H9 (cell line): ENCODE data around the gene TNNT2. TPM values are rescaled to one million over a fixed set of nuclear protein-coding genes. Genes with fewer than 3 reads are reported as not detected.

Experiments used
- DNase-seq: peaks from one replicate; pipeline ENCODE4 v3.0.0-alpha.2; 2017
- H2AFZ ChIP-seq: one replicate; pipeline ENCODE4 v1.6.1; 2013; ENCODE audit warnings: mild to moderate bottlenecking, low read length, control low read depth, moderate library complexity
- H2AK5ac ChIP-seq: 2 replicates; pipeline ENCODE4 v1.6.1; 2013; ENCODE audit warnings: low read length, control low read depth, mixed read lengths; ENCODE audit not compliant: insufficient read length
- H2BK120ac ChIP-seq: one replicate; pipeline ENCODE4 v1.6.1; 2013; ENCODE audit warnings: low read depth, mild to moderate bottlenecking, low read length, control low read depth, inconsistent platforms; ENCODE audit not compliant: poor library complexity, severe bottlenecking
- H2BK12ac ChIP-seq: 2 replicates; pipeline ENCODE4 v1.6.1; 2013; ENCODE audit warnings: low read length, control low read depth, mixed read lengths, low read depth; ENCODE audit not compliant: insufficient read length
- H2BK15ac ChIP-seq: 2 replicates; pipeline ENCODE4 v1.6.1; 2013; ENCODE audit warnings: low read depth, low read length, control low read depth
- H2BK20ac ChIP-seq: one replicate; pipeline ENCODE4 v1.6.1; 2013; ENCODE audit warnings: low read depth, mild to moderate bottlenecking, low read length, control low read depth, inconsistent platforms; ENCODE audit not compliant: poor library complexity, severe bottlenecking
- H2BK5ac ChIP-seq: 2 replicates; pipeline ENCODE4 v1.6.1; 2013; ENCODE audit warnings: low read length, control low read depth, mixed read lengths; ENCODE audit not compliant: insufficient read length
- H3K14ac ChIP-seq: 2 replicates; pipeline ENCODE4 v1.6.1; 2013; ENCODE audit warnings: low read length, control low read depth; ENCODE audit not compliant: insufficient read depth
- H3K18ac ChIP-seq: 2 replicates; pipeline ENCODE4 v1.6.1; 2013; ENCODE audit warnings: low read depth, mild to moderate bottlenecking, mixed read lengths, low read length, control low read depth; ENCODE audit not compliant: insufficient read length
- H3K23ac ChIP-seq: 2 replicates; pipeline ENCODE4 v1.6.1; 2013; ENCODE audit warnings: low read length, control low read depth, mixed read lengths, low read depth; ENCODE audit not compliant: insufficient read length
- H3K23me2 ChIP-seq: 2 replicates; pipeline ENCODE4 v1.6.1; 2013; ENCODE audit warnings: low read depth, mild to moderate bottlenecking, mixed read lengths, low read length, control low read depth; ENCODE audit not compliant: insufficient read length, poor library complexity, severe bottlenecking
- H3K27ac ChIP-seq: 2 replicates; pipeline ENCODE4 v1.5.1; 2013; ENCODE audit warnings: low read length, control low read depth, mixed read lengths, low read depth; ENCODE audit not compliant: insufficient read length
- H3K27me3 ChIP-seq: 2 replicates; pipeline ENCODE4 v1.6.1; 2013; ENCODE audit warnings: low read length, control low read depth, inconsistent platforms; ENCODE audit not compliant: insufficient read depth
- H3K4ac ChIP-seq: 2 replicates; pipeline ENCODE4 v1.6.1; 2013; ENCODE audit warnings: low read depth, mild to moderate bottlenecking, control low read depth, inconsistent platforms, low read length, moderate library complexity
- H3K4me1 ChIP-seq: 2 replicates; pipeline ENCODE4 v1.6.1; 2013; ENCODE audit warnings: low read length, control low read depth, inconsistent platforms; ENCODE audit not compliant: insufficient read depth
- H3K4me2 ChIP-seq: 2 replicates; pipeline ENCODE4 v1.6.1; 2013; ENCODE audit warnings: low read length, control low read depth, mixed read lengths; ENCODE audit not compliant: insufficient read length, insufficient read depth
- H3K56ac ChIP-seq: 2 replicates; pipeline ENCODE4 v1.6.1; 2013; ENCODE audit warnings: low read depth, mild to moderate bottlenecking, mixed read lengths, low read length, control low read depth; ENCODE audit not compliant: insufficient read length
- H3K79me1 ChIP-seq: 2 replicates; pipeline ENCODE4 v1.6.1; 2013; ENCODE audit warnings: low read depth, mild to moderate bottlenecking, moderate library complexity, low read length, control low read depth, inconsistent platforms; ENCODE audit not compliant: insufficient read depth, poor library complexity, severe bottlenecking
- H3K79me2 ChIP-seq: 2 replicates; pipeline ENCODE4 v1.6.1; 2013; ENCODE audit warnings: low read length, control low read depth, inconsistent platforms; ENCODE audit not compliant: insufficient read depth
- H3K9ac ChIP-seq: 2 replicates; pipeline ENCODE4 v1.6.1; 2013; ENCODE audit warnings: low read length, control low read depth, mixed read lengths; ENCODE audit not compliant: insufficient read length; ENCODE audit errors: extremely low read depth
- H3K9me3 ChIP-seq: one replicate; pipeline ENCODE4 v1.6.1; 2013; ENCODE audit warnings: low read depth, low read length, inconsistent platforms; ENCODE audit not compliant: control insufficient read depth
- H3T11ph ChIP-seq: one replicate; pipeline ENCODE4 v1.6.1; 2013; ENCODE audit warnings: mild to moderate bottlenecking, low read length, control low read depth, inconsistent platforms
- H4K20me1 ChIP-seq: one replicate; pipeline ENCODE4 v1.6.1; 2013; ENCODE audit not compliant: control insufficient read depth, insufficient read length, insufficient read depth
- H4K5ac ChIP-seq: 2 replicates; pipeline ENCODE4 v1.6.1; 2013; ENCODE audit warnings: low read depth, mild to moderate bottlenecking, mixed read lengths, low read length, control low read depth; ENCODE audit not compliant: insufficient read length
- H4K8ac ChIP-seq: replicated peaks from 2 replicates; pipeline ENCODE4 v1.6.1; 2013; ENCODE audit warnings: low read length, control low read depth, mixed read lengths, low read depth; ENCODE audit not compliant: insufficient read length
- H4K91ac ChIP-seq: 2 replicates; pipeline ENCODE4 v1.6.1; 2013; ENCODE audit warnings: low read depth, mild to moderate bottlenecking, moderate library complexity, mixed read lengths, low read length, control low read depth; ENCODE audit not compliant: insufficient read length
- H3K27ac Mint-ChIP-seq, 3 experiments: 2 replicates in 2 of 3; 3 replicates in 1 of 3; pipeline ENCODE4 v1.8.0; 2020 to 2021; ENCODE audit warnings: mixed read lengths in 3 of 3, mild to moderate bottlenecking in 1 of 3, moderate library complexity in 1 of 3
- H3K27me3 Mint-ChIP-seq: 2 replicates; pipeline ENCODE4 v1.8.0; 2021; ENCODE audit warnings: low read depth, mild to moderate bottlenecking, moderate library complexity, mixed read lengths
- H3K36me3 Mint-ChIP-seq, 3 experiments: 2 replicates in 2 of 3; 3 replicates in 1 of 3; pipeline ENCODE4 v1.8.0; 2020 to 2021; ENCODE audit warnings: low read depth in 3 of 3, mixed read lengths in 3 of 3; ENCODE audit not compliant: insufficient read depth in 1 of 3
- H3K4me1 Mint-ChIP-seq, 2 experiments: 2 replicates each; pipeline ENCODE4 v1.8.0; 2020; ENCODE audit warnings: mixed read lengths in 2 of 2
- H3K4me3 Mint-ChIP-seq, 2 experiments: 2 replicates in 1 of 2; 3 replicates in 1 of 2; pipeline ENCODE4 v1.8.0; 2020 to 2021; ENCODE audit warnings: mild to moderate bottlenecking in 2 of 2, mixed read lengths in 2 of 2, moderate library complexity in 1 of 2
- H3K9me3 Mint-ChIP-seq, 2 experiments: 2 replicates in 1 of 2; 3 replicates in 1 of 2; pipeline ENCODE4 v1.8.0; 2020; ENCODE audit warnings: mild to moderate bottlenecking in 2 of 2, mixed read lengths in 2 of 2, moderate library complexity in 1 of 2
- CTCF ChIP-seq: fragments of 200-600 bp; sonication (generic); conservative IDR thresholded peaks from 3 replicates; pipeline ENCODE4 v1.8.0; 2021; ENCODE audit warnings: antibody characterized with exemption, mild to moderate bottlenecking
- WGBS: extraction: QIAGEN DNeasy Blood & Tissue Kit; methylation state at CpG from one replicate; pipeline ENCODE4 v1.1.7; 2013; ENCODE audit warnings: missing lambda C conversion rate, low lambda C conversion rate, mixed read lengths; ENCODE audit not compliant: insufficient read length; ENCODE audit errors: extremely low coverage; 5-methylcytosine and 5-hydroxymethylcytosine counted together
- total RNA-seq: library from RNA; stranded (reverse); gene quantifications from 2 replicates; pipeline ENCODE4 v1.2.1, GENCODE V29; 2021

Gene TNNT2
- total RNA-seq, 1 experiment from 2014 or later, result 8.6 TPM

GRCh38 chr1:201358596-201358995 is 18.9 kb downstream of the TNNT2 start:
- Histone ChIP-seq H3T11ph (no peak overlapping the region), H2AFZ (no peak overlapping the region), H4K5ac (no peak overlapping the region), H2BK120ac (no peak overlapping the region), H3K79me1 (no peaks in the 10 kb centered on the region), H3K14ac (no peak overlapping the region), H3K23me2 (no peaks in the 10 kb centered on the region), H2BK5ac (no peak overlapping the region), H3K9me3 (no peaks in the 10 kb centered on the region), H2BK15ac (no peak overlapping the region), H3K79me2 (no peaks in the 10 kb centered on the region), H2BK20ac (no peak overlapping the region), H4K91ac (no peak overlapping the region), H3K4me1 (no peaks in the 10 kb centered on the region), H3K27me3 (no peaks in the 10 kb centered on the region), H3K4me2 (no peak overlapping the region), H3K23ac (no peak overlapping the region), H3K9ac (no peak overlapping the region), H3K4ac (no peak overlapping the region), H3K18ac (no peak overlapping the region), H3K27ac (no peak overlapping the region), H2AK5ac (no peak overlapping the region), H2BK12ac (no peak overlapping the region), H4K20me1 (no peaks in the 10 kb centered on the region), H3K56ac (no peak overlapping the region), H4K8ac (no peak overlapping the region)
- H3K27me3 Mint-ChIP-seq, result peaks cover 1% of the 10 kb centered on the region
- H3K4me3 Mint-ChIP-seq, result no peak overlapping the region
- peaks cover 14 to 24% of the 10 kb centered on the region in 2 experiments for H3K4me1 Mint-ChIP-seq
- no peak for TF ChIP-seq CTCF
- H3K27ac Mint-ChIP-seq, result no peak overlapping the region
- no peak for DNase-seq
- WGBS, result no CpG with 5 or more reads among the region's 4 CpGs
- no peaks in the 10 kb centered on the region for H3K9me3 Mint-ChIP-seq
- H3K36me3 Mint-ChIP-seq, result no peaks in the 10 kb centered on the region
